ENCODE measurements around the gene TUBGCP3. TPM values are rescaled to one million over a fixed set of nuclear protein-coding genes. Genes with fewer than 3 reads are reported as not detected.

TUBGCP3 gene
- total RNA-seq, 1 experiment from 2014 or later, result 37.3 TPM

- Histone ChIP-seq H3T11ph (ENCODE audit: low read length) (no peak overlapping the region), H3K9ac (ENCODE audit: extremely low read depth, insufficient read length, low read length) (no peak overlapping the region), H3K27me3 (ENCODE audit: insufficient read depth, low read length) (no peaks in the 10 kb centered on the region), H2BK15ac (ENCODE audit: low read depth, low read length) (no peak overlapping the region), H4K91ac (ENCODE audit: insufficient read length, low read depth, low read length) (no peak overlapping the region), H3K27ac (ENCODE audit: insufficient read length, low read depth, low read length) (no peak overlapping the region), H3K14ac (ENCODE audit: insufficient read depth, low read length) (no peak overlapping the region), H2BK20ac (ENCODE audit: low read depth, low read length, poor library complexity, severe bottlenecking) (no peak overlapping the region), H3K4me2 (ENCODE audit: insufficient read depth, insufficient read length, low read length) (no peak overlapping the region), H4K5ac (ENCODE audit: insufficient read length, low read depth, low read length) (no peak overlapping the region), H3K4me1 (ENCODE audit: insufficient read depth, low read length) (no peaks in the 10 kb centered on the region), H4K20me1 (ENCODE audit: control insufficient read depth, insufficient read depth, insufficient read length) (no peaks in the 10 kb centered on the region), H2BK12ac (ENCODE audit: insufficient read length, low read depth, low read length) (no peak overlapping the region), H3K23me2 (ENCODE audit: insufficient read length, low read depth, low read length, poor library complexity, severe bottlenecking) (no peaks in the 10 kb centered on the region), H2AFZ (ENCODE audit: low read length) (no peak overlapping the region), H2BK120ac (ENCODE audit: low read depth, low read length, poor library complexity, severe bottlenecking) (no peak overlapping the region), H2BK5ac (ENCODE audit: insufficient read length, low read length) (no peak overlapping the region), H3K4ac (ENCODE audit: low read depth, low read length) (no peak overlapping the region), H3K79me1 (ENCODE audit: insufficient read depth, low read depth, low read length, poor library complexity, severe bottlenecking) (no peaks in the 10 kb centered on the region), H2AK5ac (ENCODE audit: insufficient read length, low read length) (no peak overlapping the region), H3K23ac (ENCODE audit: insufficient read length, low read depth, low read length) (no peak overlapping the region), H3K18ac (ENCODE audit: insufficient read length, low read depth, low read length) (no peak overlapping the region), H3K79me2 (ENCODE audit: insufficient read depth, low read length) (no peaks in the 10 kb centered on the region), H3K56ac (ENCODE audit: insufficient read length, low read depth, low read length) (no peak overlapping the region), H3K9me3 (ENCODE audit: control insufficient read depth, low read depth, low read length) (no peaks in the 10 kb centered on the region), H4K8ac (replicated peaks; ENCODE audit: insufficient read length, low read depth, low read length) (no peak overlapping the region)
- no peaks in the 10 kb centered on the region for H3K27me3 Mint-ChIP-seq (ENCODE audit: low read depth)
- no peak for TF ChIP-seq CTCF (conservative IDR thresholded peaks at IDR 0.05)
- H3K4me1 Mint-ChIP-seq, result peaks cover 11 to 14% of the 10 kb centered on the region in 2 experiments
- no peak for DNase-seq
- peaks cover 9 to 30% (median 24%) of the 10 kb centered on the region in 3 experiments for H3K36me3 Mint-ChIP-seq (ENCODE audit: insufficient read depth in 1 of 3, low read depth in 3 of 3)
- H3K27ac Mint-ChIP-seq, result peak overlapping the region in 2 of 3 experiments; percentile 31 to 72; a peak in 3 of 7 replicates
- H3K9me3 Mint-ChIP-seq, result no peaks in the 10 kb centered on the region
- H3K4me3 Mint-ChIP-seq, result no peak overlapping the region
- no CpG with 5 or more reads among the region's 6 CpGs for WGBS (ENCODE audit: extremely low coverage, insufficient read length, low lambda C conversion rate)
Measured at GRCh38 chr13:112509190-112509589, 78.8 kb downstream of the TUBGCP3 start.

All from H9 (cell line).